KOPT-K1 (cell line): ENCODE results near the gene A1CF.
"Not testable (repeated sequence)": the region's sequence is repeated elsewhere in the genome, so short reads cannot be mapped to it uniquely, and the experiment has no call there.

Experiments
- H3K27ac ChIP-seq: fragments of 200-600 bp; sonication (generic); 2 replicates; pipeline ENCODE4 v1.5.1; 2016; ENCODE audit warnings: antibody characterized with exemption, mild to moderate bottlenecking, low read depth, low read length; ENCODE audit not compliant: poor library complexity, severe bottlenecking
- H3K36me3 ChIP-seq: fragments of 200-600 bp; sonication (generic); 2 replicates; pipeline ENCODE4 v1.5.1; 2017; ENCODE audit warnings: antibody characterized with exemption, mild to moderate bottlenecking, low read length, moderate library complexity; ENCODE audit not compliant: insufficient read depth
- H3K9me3 ChIP-seq: fragments of 200-600 bp; sonication (generic); 2 replicates; pipeline ENCODE4 v1.5.1; 2017; ENCODE audit warnings: antibody characterized with exemption, low read length, mild to moderate bottlenecking; ENCODE audit not compliant: insufficient read depth, poor library complexity, severe bottlenecking

A1CF gene

DNA sequence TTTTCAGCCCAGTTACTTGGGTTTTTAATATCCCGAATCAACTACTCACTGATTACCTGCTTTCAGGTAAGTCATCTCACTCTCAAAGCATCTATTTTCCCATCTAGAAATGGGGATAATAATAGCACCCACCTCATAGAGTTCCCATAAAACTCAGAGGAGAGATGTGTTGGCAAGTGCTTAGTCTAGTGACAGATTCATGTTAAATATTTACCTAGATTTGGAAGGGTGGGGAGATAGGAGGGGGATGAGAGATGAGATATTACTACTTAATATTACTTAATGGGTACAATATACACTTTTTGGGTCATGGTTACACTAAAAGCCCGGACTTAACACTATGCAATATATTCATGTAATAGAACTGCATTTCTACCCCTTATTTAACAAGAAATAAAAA, 7.0 kb upstream of the A1CF start:
- Histone ChIP-seq H3K36me3 (no peaks in the 10 kb centered on the region), H3K9me3 (no peaks in the 10 kb centered on the region), H3K27ac (no peak overlapping the region)

DNA sequence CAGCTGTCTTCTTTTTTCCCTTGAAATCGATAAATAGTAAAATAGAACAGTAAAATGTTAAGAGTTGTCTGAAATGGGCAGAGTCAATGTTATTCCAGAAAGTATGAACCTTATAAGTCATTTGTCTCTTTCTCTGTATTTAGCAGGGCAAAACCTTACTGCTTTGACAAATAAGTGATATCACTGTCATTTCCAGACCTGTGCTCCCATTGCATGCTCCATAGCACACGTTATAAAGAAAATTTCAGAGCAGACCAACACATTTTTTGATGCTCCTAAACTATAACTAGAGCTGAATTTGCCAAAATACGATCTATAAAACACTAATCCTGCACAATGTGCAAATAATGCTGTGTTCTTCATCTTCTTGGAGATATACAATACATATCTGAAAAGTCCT, 1.1 kb downstream of the A1CF start:
- no peaks in the 10 kb centered on the region for H3K9me3 ChIP-seq
- H3K36me3 ChIP-seq, result no peaks in the 10 kb centered on the region
- no peak overlapping the region for H3K27ac ChIP-seq

DNA sequence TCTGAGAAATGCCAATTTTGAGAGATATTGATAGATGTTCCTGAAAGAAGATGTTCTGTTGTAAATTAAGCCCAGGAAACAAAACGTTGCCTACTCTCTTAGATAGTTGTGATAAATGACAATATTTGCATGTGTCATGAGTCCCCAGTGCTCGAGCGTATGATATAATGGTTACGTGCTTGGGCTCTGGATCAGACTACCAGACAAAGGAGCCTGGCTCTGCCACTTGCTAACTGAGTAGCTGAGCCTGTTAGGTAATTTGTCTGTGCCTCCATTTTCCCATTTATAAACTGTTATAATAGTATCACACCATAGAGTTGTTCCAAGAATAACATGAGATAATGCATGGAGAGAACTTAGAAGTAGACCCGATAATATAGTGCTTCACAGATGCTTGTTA, 1.8 kb downstream of the A1CF start:
- Histone ChIP-seq H3K27ac (no peak overlapping the region), H3K9me3 (no peaks in the 10 kb centered on the region), H3K36me3 (no peaks in the 10 kb centered on the region)

DNA sequence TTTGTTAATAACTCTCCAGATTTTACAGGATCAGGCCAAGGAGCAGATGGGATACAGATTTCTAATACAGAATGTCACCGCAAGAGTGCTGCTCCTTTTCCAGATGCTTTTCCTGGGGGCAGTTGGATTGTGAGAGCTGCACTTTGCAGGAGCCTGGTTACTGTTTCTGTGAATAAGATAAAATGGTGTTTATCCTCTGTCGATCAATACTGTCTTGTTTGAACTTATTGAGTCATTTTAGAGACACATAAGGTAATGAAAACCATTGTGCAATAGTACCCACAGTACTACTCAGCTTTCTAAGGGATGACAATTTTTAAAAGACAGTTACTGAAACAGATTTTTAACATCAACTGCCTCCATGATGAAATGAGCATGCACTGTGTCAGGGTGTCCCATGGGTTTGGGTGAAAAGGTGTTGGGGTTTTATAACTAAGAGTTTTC, 2.9 kb downstream of the A1CF start:
- Histone ChIP-seq H3K27ac (no peak overlapping the region), H3K9me3 (no peaks in the 10 kb centered on the region), H3K36me3 (no peaks in the 10 kb centered on the region)

DNA sequence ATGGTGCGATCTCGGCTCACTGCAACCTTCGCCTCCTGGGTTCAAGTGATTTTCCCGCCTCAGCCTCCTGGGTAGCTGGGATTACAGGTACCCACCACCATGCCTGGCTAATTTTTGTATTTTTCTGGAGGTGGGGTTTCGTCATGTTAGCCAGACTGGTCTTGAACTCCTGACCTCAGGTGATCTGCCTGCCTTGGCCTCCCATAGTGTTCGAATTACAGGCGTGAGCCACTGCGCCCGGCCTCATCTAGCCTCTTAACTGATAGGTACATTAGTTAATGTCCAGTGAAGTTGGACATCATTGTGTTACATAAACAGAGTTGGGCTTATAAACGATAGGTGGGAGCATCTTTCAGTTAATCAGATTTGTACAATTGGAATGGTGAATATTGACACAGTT, 4.4 kb downstream of the A1CF start:
- not testable (repeated sequence) for H3K9me3 ChIP-seq, H3K36me3 ChIP-seq, H3K27ac ChIP-seq

DNA sequence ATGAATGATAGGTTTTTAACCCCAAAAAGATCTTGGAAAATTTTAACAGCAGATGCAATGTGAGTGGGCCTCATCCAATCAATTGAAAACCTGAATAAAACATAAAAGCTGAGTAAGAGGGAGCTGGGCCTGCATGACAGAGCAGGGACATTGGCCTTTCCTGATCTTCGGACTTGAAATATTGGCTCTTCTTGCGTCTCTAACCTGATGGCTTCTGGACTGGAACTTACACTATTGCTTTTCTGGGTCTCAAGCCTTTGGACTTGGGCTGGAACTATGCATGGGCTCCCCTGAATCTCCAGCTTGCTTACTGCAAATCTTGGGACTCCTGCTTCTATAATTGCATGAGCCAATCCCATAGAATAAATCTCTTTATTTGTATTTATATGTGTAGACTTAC, 9.0 kb downstream of the A1CF start:
- Histone ChIP-seq H3K9me3 (no peaks in the 10 kb centered on the region), H3K27ac (no peak overlapping the region), H3K36me3 (no peaks in the 10 kb centered on the region)

DNA sequence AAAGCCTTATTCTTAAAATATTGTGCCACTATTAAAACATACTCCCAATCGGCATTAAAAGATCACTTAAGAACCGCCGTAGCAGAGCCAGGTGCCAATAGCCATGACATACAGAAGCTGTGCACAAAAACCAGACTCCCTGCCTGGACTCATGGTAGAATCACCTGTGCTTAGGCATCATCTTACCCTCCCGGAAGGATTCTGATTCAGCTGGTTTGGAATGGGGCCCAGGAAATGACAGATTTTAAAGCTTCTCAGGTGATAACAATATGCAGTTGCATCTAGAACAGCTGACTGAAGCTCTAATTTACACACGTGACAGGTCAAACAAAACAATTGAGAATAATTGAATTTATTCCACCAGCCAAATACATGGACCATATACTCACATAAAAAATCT, 10.7 kb downstream of the A1CF start:
- Histone ChIP-seq H3K36me3 (no peaks in the 10 kb centered on the region), H3K27ac (no peak overlapping the region), H3K9me3 (no peaks in the 10 kb centered on the region)

DNA sequence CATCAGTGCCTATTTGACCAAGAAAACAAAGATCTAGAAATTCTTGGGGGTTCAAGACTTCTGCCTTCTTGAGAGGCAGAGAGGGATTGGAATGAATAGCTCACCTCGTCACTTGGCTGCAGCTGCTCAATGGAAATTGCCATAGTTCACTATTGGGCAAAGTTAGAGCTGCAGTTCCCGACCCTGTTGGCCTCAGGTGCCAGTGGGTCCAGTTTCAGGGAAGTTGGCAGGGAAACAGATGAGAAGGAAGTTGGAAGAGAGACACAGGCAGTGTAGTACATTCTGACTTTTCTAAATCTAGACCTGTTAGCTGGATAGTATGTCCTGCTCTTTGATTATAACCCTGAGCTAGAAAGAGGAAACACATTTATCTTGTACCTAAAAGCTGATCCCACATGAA, 19.1 kb downstream of the A1CF start:
- no peak overlapping the region for H3K27ac ChIP-seq
- no peaks in the 10 kb centered on the region for H3K9me3 ChIP-seq
- no peaks in the 10 kb centered on the region for H3K36me3 ChIP-seq

DNA sequence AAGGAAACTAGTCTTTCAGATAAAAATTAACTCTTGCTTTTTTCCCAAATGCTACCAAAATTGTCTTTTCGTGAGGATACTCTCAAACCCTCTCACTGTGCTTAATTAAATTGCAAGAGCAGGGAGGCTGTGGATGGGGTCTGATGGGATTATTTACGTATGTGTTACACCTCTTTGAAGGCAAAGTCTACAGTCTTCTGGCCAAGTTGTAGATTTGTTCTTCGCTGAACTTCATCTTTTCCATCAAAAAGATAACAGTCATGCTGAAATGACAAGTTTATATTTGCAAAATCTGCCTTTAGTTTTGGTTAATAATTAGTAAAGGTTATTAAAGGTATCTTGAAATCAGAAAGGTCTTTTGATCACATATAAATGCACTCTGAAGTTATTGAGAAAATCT, 22.7 kb downstream of the A1CF start:
- Histone ChIP-seq H3K36me3 (no peaks in the 10 kb centered on the region), H3K27ac (no peak overlapping the region), H3K9me3 (no peaks in the 10 kb centered on the region)

DNA sequence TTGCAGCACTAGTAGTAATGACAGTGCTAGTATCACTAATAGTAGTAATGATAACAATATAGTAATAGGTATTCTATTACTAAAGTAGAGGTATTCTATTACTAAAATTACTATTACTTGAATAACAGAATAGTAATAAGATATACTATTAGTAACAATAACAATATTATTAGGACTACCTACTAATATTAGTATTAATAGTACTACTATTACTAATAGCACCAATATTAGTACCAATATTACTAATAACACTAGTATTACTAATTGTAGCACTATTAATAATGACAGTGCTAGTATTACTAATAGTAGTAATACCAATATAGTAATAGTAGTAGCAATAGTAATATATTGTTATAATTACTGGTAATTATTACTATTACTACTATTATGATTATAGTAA, 24.1 kb downstream of the A1CF start:
- no peak overlapping the region for H3K27ac ChIP-seq
- no peaks in the 10 kb centered on the region for H3K9me3 ChIP-seq
- H3K36me3 ChIP-seq, result no peaks in the 10 kb centered on the region

DNA sequence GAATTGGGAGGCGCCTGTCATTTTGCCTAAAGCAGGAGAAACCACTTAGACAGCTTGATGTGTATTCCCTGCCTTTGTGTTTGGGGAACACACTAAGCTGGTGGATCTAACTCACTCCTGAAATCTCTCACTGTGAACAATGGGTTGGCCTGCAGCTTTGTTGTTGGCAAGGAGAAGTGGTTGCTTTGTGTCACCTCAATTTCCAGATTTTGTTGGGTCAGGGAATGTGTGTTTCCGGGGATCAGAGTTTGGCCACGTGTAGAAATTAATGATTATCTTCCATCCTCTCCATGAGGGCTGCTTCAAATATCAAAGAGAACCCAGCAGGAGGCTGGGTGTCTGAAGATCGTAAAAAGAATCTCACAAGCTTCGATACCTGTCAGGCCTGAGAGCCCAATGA, 27.8 kb downstream of the A1CF start:
- Histone ChIP-seq H3K27ac (no peak overlapping the region), H3K9me3 (no peaks in the 10 kb centered on the region), H3K36me3 (no peaks in the 10 kb centered on the region)

DNA sequence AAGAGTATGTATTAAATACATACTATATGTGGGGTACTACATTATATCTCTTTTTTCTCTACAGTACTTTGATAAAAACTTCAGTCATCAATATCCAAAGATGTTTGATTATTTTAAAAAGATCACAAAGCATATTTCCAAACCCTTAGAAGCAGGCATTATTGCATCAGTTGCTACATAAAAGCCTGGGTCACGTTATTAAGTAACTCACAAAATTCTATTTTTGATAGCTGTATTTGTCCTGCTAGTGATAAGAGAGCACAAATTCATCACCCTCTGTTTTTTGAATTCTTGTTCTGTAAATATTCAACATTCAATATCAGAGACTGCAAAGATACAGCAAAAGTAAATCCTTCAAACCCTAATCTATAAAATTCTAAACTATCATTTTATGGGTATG, 30.0 kb downstream of the A1CF start:
- no peak overlapping the region for H3K27ac ChIP-seq
- no peaks in the 10 kb centered on the region for H3K36me3 ChIP-seq

DNA sequence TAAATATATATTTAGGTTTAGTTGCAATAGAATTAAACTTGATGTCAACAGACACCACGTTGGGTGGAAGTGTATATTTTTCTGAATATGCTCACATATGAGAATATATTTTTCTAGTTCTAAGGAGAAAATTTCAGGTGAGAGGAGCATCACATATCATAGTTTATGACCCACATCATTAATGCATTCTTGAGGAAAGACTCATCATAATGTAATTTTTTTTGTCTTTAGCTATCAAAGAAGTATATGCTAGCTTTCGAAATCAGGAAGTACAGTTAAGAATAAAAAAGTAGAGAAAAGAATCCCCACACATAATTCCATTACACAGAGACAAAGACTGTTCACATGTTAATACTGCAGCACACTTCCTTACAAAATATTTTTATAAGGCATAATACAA, 30.4 kb downstream of the A1CF start:
- H3K27ac ChIP-seq, result no peak overlapping the region
- no peaks in the 10 kb centered on the region for H3K9me3 ChIP-seq
- H3K36me3 ChIP-seq, result no peaks in the 10 kb centered on the region

More for the DNA sequence above, 30.0 kb downstream of the A1CF start:
- H3K9me3 ChIP-seq, result no peaks in the 10 kb centered on the region

DNA sequence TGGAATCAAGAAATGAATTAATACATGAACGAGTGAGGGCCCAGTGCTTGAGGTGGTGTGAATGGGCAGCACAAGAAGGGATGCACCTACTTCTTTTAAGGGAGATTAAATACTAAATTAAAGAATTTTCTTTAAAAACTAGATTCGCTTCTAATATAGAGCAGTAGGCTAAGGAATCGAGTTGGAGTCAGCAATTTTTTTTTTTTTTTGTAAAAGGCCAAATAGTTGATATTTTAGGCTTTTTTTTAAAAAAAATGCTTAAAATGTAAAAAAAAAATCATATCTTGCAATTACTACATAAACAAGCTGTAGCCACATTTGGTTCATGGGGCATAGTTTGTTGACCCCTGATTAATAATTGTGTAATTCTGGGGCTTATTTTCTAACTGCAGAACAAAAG, 31.9 kb downstream of the A1CF start:
- H3K9me3 ChIP-seq, result no peaks in the 10 kb centered on the region
- no peaks in the 10 kb centered on the region for H3K36me3 ChIP-seq
- H3K27ac ChIP-seq, result no peak overlapping the region

DNA sequence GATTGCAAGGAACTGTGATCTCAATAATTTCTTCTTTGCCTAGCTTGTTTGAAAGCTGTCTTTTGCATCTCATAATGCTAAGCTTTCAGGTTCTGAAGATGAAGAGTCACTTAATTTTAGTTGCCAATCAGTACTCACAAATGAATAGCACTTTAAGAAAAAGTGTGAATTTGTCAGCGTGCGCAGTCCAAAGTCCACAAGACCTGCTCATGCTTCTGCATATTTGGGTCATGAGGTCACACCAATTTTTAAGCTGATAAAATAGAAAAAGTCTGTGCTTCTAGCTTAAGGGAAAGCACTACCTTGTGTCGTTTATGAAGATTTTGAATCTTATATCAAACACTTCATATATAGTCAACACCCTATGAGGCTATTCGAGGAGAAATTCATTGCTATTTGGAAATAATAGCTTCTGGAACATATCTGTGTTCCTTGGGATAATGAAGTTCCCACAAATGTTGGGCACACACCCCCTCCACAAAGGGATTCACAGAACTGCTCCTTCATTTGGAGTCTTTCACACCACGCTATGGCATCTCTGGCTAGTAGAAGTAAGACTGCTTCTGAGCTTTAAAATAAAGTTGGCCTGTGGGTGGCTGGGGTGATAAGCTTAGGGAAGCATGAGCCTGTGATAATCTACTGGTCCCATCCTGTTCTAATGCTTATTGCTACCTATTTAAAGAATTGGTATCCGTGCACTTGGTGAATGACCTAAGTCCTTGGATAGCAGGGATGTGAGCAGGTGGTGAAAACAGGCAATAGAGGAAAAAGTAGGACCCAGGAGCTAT, 33.3 kb downstream of the A1CF start:
- H3K9me3 ChIP-seq, result no peaks in the 10 kb centered on the region
- H3K36me3 ChIP-seq, result no peaks in the 10 kb centered on the region
- H3K27ac ChIP-seq, result no peak overlapping the region

DNA sequence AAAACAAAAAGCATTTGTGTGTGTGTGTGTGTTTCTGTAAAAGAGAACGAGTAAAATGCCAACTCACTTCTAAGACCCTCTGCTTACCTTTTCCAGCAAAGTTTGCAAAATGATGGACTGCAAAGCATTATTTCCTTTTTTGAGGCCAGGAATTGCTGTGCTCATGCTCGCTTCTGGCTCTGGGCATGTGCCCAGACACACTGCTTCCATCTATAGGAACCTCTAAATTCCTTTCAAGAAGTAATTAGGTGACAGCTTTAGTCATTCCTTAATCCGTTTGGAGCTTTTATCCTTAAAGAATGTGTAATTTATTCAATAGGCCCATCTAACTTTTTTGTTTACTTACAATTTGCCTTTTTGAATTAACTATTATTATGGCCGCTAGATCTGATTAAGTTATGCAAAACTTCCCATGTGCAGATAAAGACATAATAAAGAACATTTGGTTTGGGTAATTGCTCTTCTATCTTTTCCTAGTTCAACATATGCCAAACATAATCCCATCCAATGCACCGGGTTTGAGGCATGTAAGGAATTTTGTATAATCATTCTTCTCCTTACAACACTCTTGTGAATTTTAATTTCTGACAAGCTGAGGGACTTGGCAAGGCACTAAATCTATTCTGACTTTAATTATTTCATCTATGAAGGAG, 34.7 kb downstream of the A1CF start:
- Histone ChIP-seq H3K27ac (no peak overlapping the region), H3K36me3 (no peaks in the 10 kb centered on the region), H3K9me3 (no peaks in the 10 kb centered on the region)
